Measurements from ENCODE around the gene FSTL4. TPM values are rescaled to one million over a fixed set of nuclear protein-coding genes. Genes with fewer than 3 reads are reported as not detected.

The FSTL4 gene
- total and polyA plus RNA-seq, 2 of the 13 experiments (the other 11 are each of a cell fraction or from before 2014, with no cell fraction given): 2.1 to 3.0 TPM

DNA sequence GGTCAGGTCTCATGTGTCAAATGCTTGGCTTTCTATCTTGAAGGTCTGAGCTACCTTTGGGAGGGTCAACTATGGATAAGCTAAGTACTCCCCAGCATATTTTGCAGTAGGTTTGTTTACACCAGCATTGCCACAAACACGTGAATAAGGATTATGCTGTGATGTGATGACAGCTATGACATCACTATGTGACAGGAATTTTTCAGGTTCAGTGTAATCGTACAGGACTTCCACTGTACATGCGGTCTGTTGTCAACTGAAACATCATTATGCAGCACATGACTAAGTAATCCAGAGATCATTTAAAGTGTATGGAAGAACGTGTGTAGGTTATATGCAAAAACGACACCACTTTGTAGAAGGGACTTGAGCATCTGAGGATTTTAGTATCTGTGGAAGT lies 104.0 kb downstream of the FSTL4 start (continued):
- TF ChIP-seq ATF7 (IDR thresholded peaks at IDR 0.05): peak; percentile 40; the same call in 1 of the 2 replicates
- no peak for TF ChIP-seq ATF7 (CRISPR knock-in tag; IDR thresholded peaks at IDR 0.05)

DNA sequence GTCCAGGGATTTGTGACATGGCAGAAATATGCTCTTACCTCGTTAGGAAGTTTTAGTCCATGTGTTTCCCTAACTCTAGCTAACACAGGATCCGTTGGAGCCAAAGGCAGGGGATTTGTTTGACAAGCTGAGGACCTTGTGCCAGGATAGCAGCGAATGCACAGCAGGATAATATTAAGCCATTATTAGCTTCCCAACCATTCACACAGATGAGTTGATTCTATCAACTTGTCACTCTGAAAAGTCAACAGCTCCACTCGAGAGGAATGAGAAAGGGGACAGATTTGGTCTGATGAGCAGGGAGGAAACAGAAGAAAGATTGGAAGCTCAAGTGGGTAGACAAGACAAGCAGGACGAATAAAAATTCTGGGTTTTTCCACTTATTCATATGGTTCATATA lies 106.2 kb downstream of the FSTL4 start:
- H3K27ac ChIP-seq (ENCODE audit: extremely low read length, insufficient read depth, low read length): no peak overlapping the region
- no peak overlapping the region for H3K4me3 ChIP-seq (replicated peaks in 1 of 3; ENCODE audit: insufficient read depth in 1 of 3, low read depth in 2 of 3, low read length in 3 of 3)
- H3K9ac ChIP-seq (ENCODE audit: insufficient read depth, low read depth, low read length): no peak overlapping the region
- no peak overlapping the region for H3K4me2 ChIP-seq (ENCODE audit: low read depth, low read length)
- H4K20me1 ChIP-seq (ENCODE audit: insufficient read depth, low read length): no peaks in the 10 kb centered on the region
- no peaks in the 10 kb centered on the region; a peak in 1 of 5 replicates for H3K27me3 ChIP-seq (ENCODE audit: control insufficient read depth in 1 of 2, insufficient read depth in 2 of 2, low read length in 2 of 2)
- DNase-seq (ENCODE audit: low spot score): no peak
- no peak for FAIRE-seq
- no peaks in the 10 kb centered on the region for H3K9me3 ChIP-seq (ENCODE audit: low read length)
- ChIA-PET POLR2A (no interaction called here), CTCF (ENCODE audit: low intra/inter-chr PET ratio, low total read pairs) (no interaction called here)
- no peak for ATAC-seq
- H3K36me3 ChIP-seq (replicated peaks in 1 of 2; ENCODE audit: control insufficient read depth in 1 of 2, insufficient read depth in 2 of 2, low read length in 2 of 2): no peaks in the 10 kb centered on the region
- no TSS peak for BruUV-seq (replicated peaks)
- no peak overlapping the region for H2AFZ ChIP-seq (ENCODE audit: low read length)
- intact Hi-C loops (cut with micrococcal nuclease; ENCODE audit: unreplicated experiment): no loop called here
- no peaks in the 10 kb centered on the region for H3K79me2 ChIP-seq (ENCODE audit: insufficient read depth, low read length)
- H3K4me1 ChIP-seq (ENCODE audit: insufficient read depth, low read length): no peaks in the 10 kb centered on the region
- 18% methylated on average over 5 of the region's 5 CpGs for WGBS (ENCODE audit: low lambda C conversion rate)
- TF ChIP-seq FOXJ3 (CRISPR knock-in tag; IDR thresholded peaks at IDR 0.05; ENCODE audit: borderline replicate concordance): no peak
- TF ChIP-seq NFYC (CRISPR knock-in tag; IDR thresholded peaks at IDR 0.05): no peak
- TF ChIP-seq, protein P1, sequence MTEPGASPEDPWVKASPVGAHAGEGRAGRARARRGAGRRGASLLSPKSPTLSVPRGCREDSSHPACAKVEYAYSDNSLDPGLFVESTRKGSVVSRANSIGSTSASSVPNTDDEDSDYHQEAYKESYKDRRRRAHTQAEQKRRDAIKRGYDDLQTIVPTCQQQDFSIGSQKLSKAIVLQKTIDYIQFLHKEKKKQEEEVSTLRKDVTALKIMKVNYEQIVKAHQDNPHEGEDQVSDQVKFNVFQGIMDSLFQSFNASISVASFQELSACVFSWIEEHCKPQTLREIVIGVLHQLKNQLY (CRISPR knock-in tag; IDR thresholded peaks at IDR 0.05): no peak
- TF ChIP-seq ZNF354B (CRISPR knock-in tag; IDR thresholded peaks at IDR 0.05): no peak
- TF ChIP-seq, protein P2, sequence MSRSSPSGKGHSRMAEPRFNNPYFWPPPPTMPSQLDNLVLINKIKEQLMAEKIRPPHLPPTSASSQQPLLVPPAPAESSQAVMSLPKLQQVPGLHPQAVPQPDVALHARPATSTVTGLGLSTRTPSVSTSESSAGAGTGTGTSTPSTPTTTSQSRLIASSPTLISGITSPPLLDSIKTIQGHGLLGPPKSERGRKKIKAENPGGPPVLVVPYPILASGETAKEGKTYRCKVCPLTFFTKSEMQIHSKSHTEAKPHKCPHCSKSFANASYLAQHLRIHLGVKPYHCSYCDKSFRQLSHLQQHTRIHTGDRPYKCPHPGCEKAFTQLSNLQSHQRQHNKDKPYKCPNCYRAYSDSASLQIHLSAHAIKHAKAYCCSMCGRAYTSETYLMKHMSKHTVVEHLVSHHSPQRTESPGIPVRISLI (CRISPR knock-in tag; IDR thresholded peaks at IDR 0.05; ENCODE audit: borderline replicate concordance): no peak
- no peak for TF ChIP-seq STAT5B (CRISPR knock-in tag; IDR thresholded peaks at IDR 0.05)
- no peak for TF ChIP-seq ZNF253 (CRISPR knock-in tag; IDR thresholded peaks at IDR 0.05; ENCODE audit: borderline replicate concordance)
- TF ChIP-seq SMYD3 (CRISPR knock-in tag; IDR thresholded peaks at IDR 0.05): no peak
- TF ChIP-seq, protein P3, sequence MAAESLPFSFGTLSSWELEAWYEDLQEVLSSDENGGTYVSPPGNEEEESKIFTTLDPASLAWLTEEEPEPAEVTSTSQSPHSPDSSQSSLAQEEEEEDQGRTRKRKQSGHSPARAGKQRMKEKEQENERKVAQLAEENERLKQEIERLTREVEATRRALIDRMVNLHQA (CRISPR knock-in tag; IDR thresholded peaks at IDR 0.05): no peak
- no peak for TF ChIP-seq HHEX (CRISPR knock-in tag; IDR thresholded peaks at IDR 0.05)
- no peak for TF ChIP-seq CEBPB (IDR thresholded peaks at IDR 0.05; ENCODE audit: borderline replicate concordance, low read depth, low read length)
- no peak for TF ChIP-seq ZNF121 (CRISPR knock-in tag; IDR thresholded peaks at IDR 0.05)
- no peak for TF ChIP-seq SKI (IDR thresholded peaks at IDR 0.05; ENCODE audit: partially characterized antibody)
- no peak for TF ChIP-seq KLF15 (CRISPR knock-in tag; IDR thresholded peaks at IDR 0.05; ENCODE audit: borderline replicate concordance)
- no peak for TF ChIP-seq ZNF34 (CRISPR knock-in tag; IDR thresholded peaks at IDR 0.05; ENCODE audit: borderline replicate concordance)
- no peak for TF ChIP-seq IKZF1 (IDR thresholded peaks at IDR 0.05)
- in situ Hi-C loops (cut with HindIII; ENCODE audit: extremely low pct_ligation_motif_present, low pct_unique_long_range_greater_than_20kb): no loop called here

Data from HepG2 (cell line).